NT2/D1 (cell line): Measurements from ENCODE around the gene ZNF536.

Source experiments
- SUZ12 ChIP-seq: IDR thresholded peaks from 2 replicates; pipeline ENCODE4 v1.6.1; 2011; ENCODE audit not compliant: insufficient read length, insufficient read depth; ENCODE audit errors: extremely low read depth
- YY1 ChIP-seq: IDR thresholded peaks from 2 replicates; pipeline ENCODE4 v1.6.1; 2011; ENCODE audit not compliant: insufficient read length, insufficient read depth

- TF ChIP-seq YY1, result no peak
- no peak for TF ChIP-seq SUZ12
Measured at GRCh38 chr19:30328096-30328495, 44.1 kb upstream of the ZNF536 start.
